Loucy (cell line): Measurements from ENCODE around the gene WDR19.

Experiments
- CTCF ChIP-seq: fragments of 200-600 bp; sonication (generic); conservative IDR thresholded peaks from 2 replicates; pipeline ENCODE4 v1.5.1; 2014; ENCODE audit warnings: mild to moderate bottlenecking, antibody characterized with exemption, low read length
- EZH2phosphoT487 ChIP-seq: fragments of 200-600 bp; IDR thresholded peaks from 2 replicates; pipeline ENCODE4 v1.6.1; 2018; ENCODE audit warnings: antibody characterized with exemption, mild to moderate bottlenecking, moderate library complexity, borderline replicate concordance

- no peak for TF ChIP-seq CTCF
- no peak for TF ChIP-seq EZH2phosphoT487
Observed at GRCh38 chr4:39330353-39330752, 148.0 kb downstream of the WDR19 start.
